Measurements from ENCODE around the gene KLHDC1. TPM values are rescaled to one million over a fixed set of nuclear protein-coding genes. Genes with fewer than 3 reads are reported as not detected.
"Not testable (repeated sequence)": the region's sequence is repeated elsewhere in the genome, so short reads cannot be mapped to it uniquely, and the experiment has no call there.

The KLHDC1 gene
- total and polyA plus RNA-seq, 2 donors (not counting 1 experiment from before 2014, with no cell fraction given): 0.85 to 5.8 TPM

- Histone ChIP-seq H3K27me3 (ENCODE audit: control insufficient read depth, insufficient read depth, low read length) (no peaks in the 10 kb centered on the region), H2AFZ (ENCODE audit: low read length) (no peak overlapping the region), H4K20me1 (ENCODE audit: control insufficient read depth, extremely low read depth, insufficient read depth, low read length) (no peaks in the 10 kb centered on the region), H3K9me3 (ENCODE audit: control insufficient read depth, insufficient read depth, low read depth, low read length) (no peaks in the 10 kb centered on the region), H3K79me2 (ENCODE audit: control insufficient read depth, insufficient read depth, low read length) (peaks cover 26% of the 10 kb centered on the region), H3K4me2 (ENCODE audit: extremely low read depth, insufficient read depth, low read length) (peak overlapping the region; percentile 86), H3K9ac (ENCODE audit: insufficient read depth, low read length) (peak overlapping the region; percentile 88), H3K4me1 (ENCODE audit: control insufficient read depth, extremely low read depth, insufficient read depth, low read length) (peaks cover 9% of the 10 kb centered on the region), H3K27ac (ENCODE audit: insufficient read depth, low read length) (peak overlapping the region; percentile 94), H3K36me3 (ENCODE audit: control insufficient read depth, insufficient read depth, low read length) (no peaks in the 10 kb centered on the region), H3K4me3 (replicated peaks in 1 of 4; ENCODE audit: control extremely low read depth in 1 of 4, insufficient read depth in 1 of 4, low read depth in 3 of 4, low read length in 4 of 4) (peak overlapping the region; percentile 72 to 97 (median 83))
- peak; percentile 58 to 74 for DNase-seq (ENCODE audit: low read depth in 2 of 2)
- no peak for TF ChIP-seq EZH2 (IDR thresholded peaks at IDR 0.05; ENCODE audit: low read length, missing control alignments)
Measured at GRCh38 chr14:49769171-49769570, 76.3 kb downstream of the KLHDC1 start.

GRCh38 chr14:49769581-49770211 lies 76.8 kb downstream of the KLHDC1 start:
- Histone ChIP-seq H2AFZ (ENCODE audit: low read length) (no peak overlapping the region), H3K9ac (ENCODE audit: insufficient read depth, low read length) (peak overlapping the region; percentile 45), H3K4me1 (ENCODE audit: control insufficient read depth, extremely low read depth, insufficient read depth, low read length) (peaks cover 9% of the 10 kb centered on the region), H3K36me3 (ENCODE audit: control insufficient read depth, insufficient read depth, low read length) (no peaks in the 10 kb centered on the region), H3K4me2 (ENCODE audit: extremely low read depth, insufficient read depth, low read length) (peak overlapping the region; percentile 86), H3K79me2 (ENCODE audit: control insufficient read depth, insufficient read depth, low read length) (peaks cover 26% of the 10 kb centered on the region), H4K20me1 (ENCODE audit: control insufficient read depth, extremely low read depth, insufficient read depth, low read length) (no peaks in the 10 kb centered on the region), H3K27me3 (ENCODE audit: control insufficient read depth, insufficient read depth, low read length) (no peaks in the 10 kb centered on the region), H3K9me3 (ENCODE audit: control insufficient read depth, insufficient read depth, low read depth, low read length) (no peaks in the 10 kb centered on the region), H3K4me3 (replicated peaks in 1 of 4; ENCODE audit: control extremely low read depth in 1 of 4, insufficient read depth in 1 of 4, low read depth in 3 of 4, low read length in 4 of 4) (peak overlapping the region; percentile 72 to 97 (median 83)), H3K27ac (ENCODE audit: insufficient read depth, low read length) (peak overlapping the region; percentile 94)
- no peak for DNase-seq (ENCODE audit: low read depth in 2 of 2)
- TF ChIP-seq EZH2 (IDR thresholded peaks at IDR 0.05; ENCODE audit: low read length, missing control alignments) (no peak), CTCF (conservative IDR thresholded peaks at IDR 0.05 in 1 of 2, IDR thresholded peaks at IDR 0.05 in 1 of 2; ENCODE audit: low read depth in 1 of 2, low read length in 2 of 2) (no peak)

GRCh38 chr14:49770212-49770817 lies 77.4 kb downstream of the KLHDC1 start:
- peak; percentile 55 to 62 for DNase-seq (ENCODE audit: low read depth in 2 of 2)
- no peak overlapping the region for H3K27ac ChIP-seq (ENCODE audit: insufficient read depth, low read length)
- H3K4me1 ChIP-seq (ENCODE audit: control insufficient read depth, extremely low read depth, insufficient read depth, low read length): peaks cover 9% of the 10 kb centered on the region
- no peaks in the 10 kb centered on the region for H4K20me1 ChIP-seq (ENCODE audit: control insufficient read depth, extremely low read depth, insufficient read depth, low read length)
- H3K4me3 ChIP-seq (replicated peaks in 1 of 4; ENCODE audit: control extremely low read depth in 1 of 4, insufficient read depth in 1 of 4, low read depth in 3 of 4, low read length in 4 of 4): peak overlapping the region in 2 of 4 experiments; percentile 5 to 97
- H3K9me3 ChIP-seq (ENCODE audit: control insufficient read depth, insufficient read depth, low read depth, low read length): no peaks in the 10 kb centered on the region
- TF ChIP-seq EZH2 (IDR thresholded peaks at IDR 0.05; ENCODE audit: low read length, missing control alignments) (no peak), CTCF (conservative IDR thresholded peaks at IDR 0.05 in 1 of 2, IDR thresholded peaks at IDR 0.05 in 1 of 2; ENCODE audit: low read depth in 1 of 2, low read length in 2 of 2) (no peak)
- H3K27me3 ChIP-seq (ENCODE audit: control insufficient read depth, insufficient read depth, low read length): no peaks in the 10 kb centered on the region
- no peak overlapping the region for H2AFZ ChIP-seq (ENCODE audit: low read length)
- H3K9ac ChIP-seq (ENCODE audit: insufficient read depth, low read length): no peak overlapping the region
- peaks cover 26% of the 10 kb centered on the region for H3K79me2 ChIP-seq (ENCODE audit: control insufficient read depth, insufficient read depth, low read length)
- peak overlapping the region; percentile 82 for H3K4me2 ChIP-seq (ENCODE audit: extremely low read depth, insufficient read depth, low read length)
- no peaks in the 10 kb centered on the region for H3K36me3 ChIP-seq (ENCODE audit: control insufficient read depth, insufficient read depth, low read length)

- not testable (repeated sequence) for H3K9me3 ChIP-seq (ENCODE audit: control insufficient read depth, insufficient read depth, low read depth, low read length); DNase-seq (ENCODE audit: low read depth in 2 of 2); H3K36me3 ChIP-seq (ENCODE audit: control insufficient read depth, insufficient read depth, low read length); H4K20me1 ChIP-seq (ENCODE audit: control insufficient read depth, extremely low read depth, insufficient read depth, low read length); H3K4me1 ChIP-seq (ENCODE audit: control insufficient read depth, extremely low read depth, insufficient read depth, low read length); H3K4me3 ChIP-seq (replicated peaks in 1 of 4; ENCODE audit: control extremely low read depth in 1 of 4, insufficient read depth in 1 of 4, low read depth in 3 of 4, low read length in 4 of 4); H3K27ac ChIP-seq (ENCODE audit: insufficient read depth, low read length); H3K9ac ChIP-seq (ENCODE audit: insufficient read depth, low read length); H3K4me2 ChIP-seq (ENCODE audit: extremely low read depth, insufficient read depth, low read length); H2AFZ ChIP-seq (ENCODE audit: low read length); H3K27me3 ChIP-seq (ENCODE audit: control insufficient read depth, insufficient read depth, low read length)
- peaks cover 26% of the 10 kb centered on the region for H3K79me2 ChIP-seq (ENCODE audit: control insufficient read depth, insufficient read depth, low read length)
Measured at GRCh38 chr14:49771691-49772090, 78.8 kb downstream of the KLHDC1 start.
